Aorta (tissue), 5 donors: ENCODE data around the gene AFAP1L2. TPM values are rescaled to one million over a fixed set of nuclear protein-coding genes. Genes with fewer than 3 reads are reported as not detected.

Experiments used
- ATAC-seq: fragments of 200-7000 bp; cut with Tn5 transposase; one replicate; pipeline ENCODE4 v1.9.1; 2022; ENCODE audit warnings: moderate library complexity; ENCODE audit not compliant: low FRiP score
- DNase-seq, 2 donors: peaks; one replicate each; pipeline ENCODE4 v3.0.0-alpha.2; 2020
- H3K27ac ChIP-seq, 2 donors: one replicate each; pipeline ENCODE4 v1.5.1; 2013; ENCODE audit warnings: low read length in 2 of 2, mild to moderate bottlenecking in 2 of 2, moderate library complexity in 2 of 2, control low read depth in 1 of 2, inconsistent platforms in 1 of 2, low read depth in 1 of 2
- H3K27me3 ChIP-seq, 2 donors: one replicate each; pipeline ENCODE4 v1.6.1; 2013; ENCODE audit warnings: control low read depth in 1 of 2, low read length in 1 of 2, mild to moderate bottlenecking in 1 of 2, moderate library complexity in 1 of 2; ENCODE audit not compliant: insufficient read depth in 2 of 2, control insufficient read depth in 1 of 2
- H3K36me3 ChIP-seq, 2 donors: one replicate each; pipeline ENCODE4 v1.6.1; 2013; ENCODE audit warnings: control low read depth in 1 of 2, low read length in 1 of 2, mild to moderate bottlenecking in 1 of 2; ENCODE audit not compliant: insufficient read depth in 2 of 2, control insufficient read depth in 1 of 2
- H3K4me1 ChIP-seq, 2 donors: one replicate each; pipeline ENCODE4 v1.6.1; 2013; ENCODE audit warnings: low read length in 2 of 2, control low read depth in 1 of 2, mild to moderate bottlenecking in 1 of 2, moderate library complexity in 1 of 2; ENCODE audit not compliant: insufficient read depth in 2 of 2, control insufficient read depth in 1 of 2
- H3K4me3 ChIP-seq, 2 donors: one replicate each; pipeline ENCODE4 v1.5.1; 2013; ENCODE audit warnings: low read length in 2 of 2, control low read depth in 1 of 2, mild to moderate bottlenecking in 1 of 2
- H3K9me3 ChIP-seq: one replicate; pipeline ENCODE4 v1.6.1; 2013; ENCODE audit warnings: mild to moderate bottlenecking, low read length; ENCODE audit not compliant: control insufficient read depth
- WGBS, 2 donors: extraction: QIAGEN DNeasy Blood & Tissue Kit; methylation state at CpG; one replicate each; pipeline ENCODE4 v1.1.7; 2013; 5-methylcytosine and 5-hydroxymethylcytosine counted together
- intact Hi-C, 2 donors: fragments of 100-400 bp; cut with DNase I; formaldehyde crosslinking; loops; one replicate each; pipeline versions ENCODE4 v1.14.2 to v1.15.0; 2022
- polyA plus RNA-seq, 2 donors: library from polyadenylated mRNA; stranded (reverse); fragments of 200-250 nt; gene quantifications; one replicate each; pipeline ENCODE4 v1.2.3, GENCODE V29; 2013
- total RNA-seq, 2 donors: library from RNA; stranded (reverse); fragmentation: NEBNext Ultra II Directional; extraction: Animal tissue kit (Norgen Biotek cat#: 25700); gene quantifications; one replicate each; pipeline ENCODE4 v1.2.1, GENCODE V29; 2021
- donor health status: healthy with polysubstance abuse.
- donor health status: Bipolar disorder and iron deficiency.
- donor health status: DM: no; HTN: no; CAD: no.
- donor health status: DM: no; HTN: no; CAD: no.
- donor health status: DM: yes; HTN: yes; CAD: no.

The AFAP1L2 gene
- total and polyA plus RNA-seq, 4 donors: 3.1 to 19.3 (median 10.2) TPM

DNA sequence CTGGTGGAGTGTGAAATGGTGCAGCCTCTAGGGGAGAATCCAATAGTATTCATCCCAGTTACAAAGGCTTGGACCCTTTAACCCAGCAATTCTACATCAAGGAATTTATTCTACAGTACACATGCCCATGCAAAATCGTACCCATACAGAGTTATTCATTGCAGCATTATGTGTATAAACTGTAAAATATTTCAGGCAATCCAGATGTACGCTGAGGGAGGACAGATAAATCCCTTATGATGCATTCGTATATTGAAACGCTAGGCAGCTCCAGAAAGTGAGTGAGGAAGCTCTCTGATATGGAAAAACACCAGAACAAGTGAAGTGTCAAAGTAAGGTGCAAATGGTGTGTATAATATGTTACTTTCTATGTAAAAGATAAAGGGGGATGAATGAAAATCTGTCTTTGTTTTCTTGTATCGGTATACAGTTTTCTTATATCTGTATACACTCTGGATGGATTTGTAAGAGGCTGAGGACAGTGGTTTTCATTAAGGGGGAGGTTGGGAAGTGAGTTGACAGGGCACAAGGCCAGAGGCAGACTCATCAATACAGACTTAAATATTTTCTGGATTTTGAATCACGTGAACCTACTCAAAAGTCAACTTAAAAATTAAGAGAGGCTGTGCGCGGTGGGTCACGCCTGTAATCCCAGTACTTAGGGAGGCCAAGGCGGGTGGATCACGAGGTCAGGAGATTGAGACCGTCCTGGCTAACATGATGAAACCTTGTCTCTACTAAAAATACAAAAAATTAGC lies 148.1 kb downstream of the AFAP1L2 start:
- WGBS, 2 donors: 85 to 92% methylated on average over 12 of the region's 12 CpGs
- intact Hi-C loops: no loop called here
- Histone ChIP-seq H3K27ac (no peak overlapping the region), H3K27me3 (no peaks in the 10 kb centered on the region), H3K9me3 (no peaks in the 10 kb centered on the region), H3K4me3 (no peak overlapping the region), H3K4me1 (no peaks in the 10 kb centered on the region), H3K36me3 (no peaks in the 10 kb centered on the region)
- DNase-seq (no peak), ATAC-seq (no peak)

DNA sequence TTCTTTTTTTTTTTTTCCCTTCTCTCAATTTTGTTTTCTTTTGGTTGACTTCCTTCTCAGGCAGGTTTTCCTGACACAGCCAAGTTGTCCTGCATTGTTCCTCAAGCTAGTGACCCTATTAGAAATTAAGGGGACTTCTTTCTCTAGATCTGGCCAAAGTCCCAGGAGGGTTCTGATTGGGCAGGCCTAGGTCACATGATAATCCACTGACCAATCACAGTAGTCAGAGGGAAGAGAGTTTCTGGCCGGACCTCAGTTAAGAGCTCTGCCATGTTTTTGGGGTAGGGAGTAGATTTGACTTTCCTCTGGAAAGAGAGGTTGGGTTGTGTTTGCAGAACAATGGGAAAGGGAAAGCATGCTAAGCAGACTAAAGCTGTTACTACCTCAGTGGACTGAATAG lies 149.1 kb downstream of the AFAP1L2 start:
- Histone ChIP-seq H3K4me1 (no peaks in the 10 kb centered on the region), H3K4me3 (no peak overlapping the region), H3K27ac (no peak overlapping the region), H3K36me3 (no peaks in the 10 kb centered on the region), H3K9me3 (no peaks in the 10 kb centered on the region), H3K27me3 (no peaks in the 10 kb centered on the region)
- WGBS, 2 donors: 90 to 92% methylated on average over 1 of the region's 1 CpG
- intact Hi-C loops: no loop called here
- ATAC-seq: no peak
- no peak for DNase-seq

DNA sequence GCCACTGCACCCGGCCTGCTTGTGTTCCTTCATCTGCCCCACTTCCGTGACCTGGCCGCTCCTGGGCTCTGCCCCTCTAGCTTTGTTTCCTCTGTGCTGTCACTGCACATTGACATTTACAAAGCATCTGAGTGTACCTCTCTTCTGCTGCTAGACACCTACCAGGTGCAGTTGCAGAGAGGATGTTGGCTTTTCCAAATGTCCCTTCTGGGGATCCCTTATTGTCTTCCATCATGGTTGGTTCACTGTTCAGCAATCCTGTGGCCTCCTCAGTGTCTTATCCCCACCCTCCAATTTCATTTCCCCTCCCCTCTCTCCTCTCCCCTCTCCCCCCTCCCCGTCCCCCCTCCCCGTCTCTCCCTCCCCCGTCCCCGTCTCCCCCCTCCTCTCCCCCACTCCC lies 151.4 kb downstream of the AFAP1L2 start:
- no peak for DNase-seq
- H3K4me1 ChIP-seq: no peaks in the 10 kb centered on the region
- no peak for ATAC-seq
- 71 to 74% methylated on average over 4 of the region's 7 CpGs for WGBS, 2 donors
- H3K36me3 ChIP-seq: no peaks in the 10 kb centered on the region
- no peak overlapping the region for H3K27ac ChIP-seq
- no peaks in the 10 kb centered on the region for H3K27me3 ChIP-seq
- H3K9me3 ChIP-seq: no peaks in the 10 kb centered on the region
- intact Hi-C loops: no loop called here
- H3K4me3 ChIP-seq: no peak overlapping the region

DNA sequence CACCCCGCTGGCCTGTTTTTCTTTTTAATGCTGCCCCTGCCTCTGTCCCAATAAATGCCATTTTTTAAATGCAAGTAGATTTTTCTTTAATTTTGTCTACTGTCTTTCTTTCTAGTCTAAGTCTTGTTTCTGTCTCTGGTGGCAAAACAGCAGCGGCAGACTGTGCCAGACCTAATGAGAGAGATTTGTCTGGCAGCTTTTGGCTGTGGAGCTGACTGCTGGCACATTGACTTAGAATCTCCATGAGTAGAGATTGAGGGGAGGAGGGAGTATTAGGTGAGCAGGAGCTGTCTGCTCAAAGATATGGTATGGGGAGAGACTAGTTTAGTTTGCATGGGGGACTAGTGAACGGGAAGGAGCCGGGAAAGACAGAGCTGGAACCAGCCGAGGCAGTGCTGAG lies 152.2 kb downstream of the AFAP1L2 start:
- Histone ChIP-seq H3K4me1 (no peaks in the 10 kb centered on the region), H3K27ac (no peak overlapping the region), H3K27me3 (no peaks in the 10 kb centered on the region), H3K4me3 (no peak overlapping the region), H3K36me3 (no peaks in the 10 kb centered on the region), H3K9me3 (no peaks in the 10 kb centered on the region)
- intact Hi-C loops: no loop called here
- whole genome bisulfite sequencing, 2 donors: 90 to 93% methylated on average over 5 of the region's 5 CpGs
- DNase-seq: no peak
- no peak for ATAC-seq

DNA sequence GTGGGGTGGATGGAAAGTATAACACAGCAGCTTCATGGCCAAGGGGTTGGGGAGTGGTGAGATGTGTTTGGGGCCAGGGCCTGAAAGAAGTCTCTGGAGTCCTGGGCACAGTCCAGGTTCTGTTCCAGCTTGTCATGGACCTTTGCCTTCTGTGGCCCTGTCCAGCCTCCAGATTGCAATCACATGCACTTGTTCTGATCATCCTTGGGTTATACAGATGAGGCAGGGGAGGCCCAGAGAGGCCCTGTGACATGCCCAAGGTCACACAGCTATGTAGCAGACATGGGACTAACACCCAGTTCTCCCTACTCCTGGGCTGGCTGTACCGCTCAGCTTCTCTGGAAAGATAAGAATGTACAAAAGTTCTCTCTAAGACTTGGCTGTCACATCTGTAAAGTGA lies 153.6 kb downstream of the AFAP1L2 start:
- ATAC-seq: no peak
- DNase-seq: no peak
- intact Hi-C loops: no loop called here

DNA sequence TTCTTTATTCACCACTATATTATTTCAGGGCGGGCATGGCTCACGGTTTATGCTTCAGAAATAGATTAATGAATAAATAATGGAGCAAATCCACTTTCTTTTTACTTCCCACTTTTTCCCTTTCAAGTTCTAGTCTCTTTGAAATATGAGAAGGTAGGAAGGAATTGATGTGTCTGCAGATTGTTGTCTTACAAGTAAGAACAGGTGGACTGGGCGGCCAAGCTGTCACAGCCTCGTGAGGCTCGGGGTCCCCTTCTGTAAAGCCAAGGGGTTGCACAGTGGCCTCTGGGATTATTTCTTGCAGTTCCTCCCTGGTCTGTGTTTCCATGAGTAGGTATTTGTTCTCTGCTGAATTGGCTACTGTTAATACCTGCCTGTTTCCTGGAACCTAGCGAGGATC lies 154.1 kb downstream of the AFAP1L2 start:
- DNase-seq (no peak), ATAC-seq (no peak)
- H3K27me3 ChIP-seq: no peaks in the 10 kb centered on the region
- no peak overlapping the region for H3K4me3 ChIP-seq
- no peak overlapping the region for H3K27ac ChIP-seq
- intact Hi-C loops: no loop called here
- WGBS, 2 donors: 93 to 94% methylated on average over 6 of the region's 6 CpGs
- no peaks in the 10 kb centered on the region for H3K4me1 ChIP-seq
- no peaks in the 10 kb centered on the region for H3K9me3 ChIP-seq
- H3K36me3 ChIP-seq: no peaks in the 10 kb centered on the region

More for the DNA sequence above, 153.6 kb downstream of the AFAP1L2 start:
- Histone ChIP-seq H3K9me3 (no peaks in the 10 kb centered on the region), H3K36me3 (no peaks in the 10 kb centered on the region), H3K4me1 (no peaks in the 10 kb centered on the region), H3K27ac (no peak overlapping the region), H3K27me3 (no peaks in the 10 kb centered on the region), H3K4me3 (no peak overlapping the region)
- WGBS, 2 donors: 95% methylated on average over 1 of the region's 1 CpG

DNA sequence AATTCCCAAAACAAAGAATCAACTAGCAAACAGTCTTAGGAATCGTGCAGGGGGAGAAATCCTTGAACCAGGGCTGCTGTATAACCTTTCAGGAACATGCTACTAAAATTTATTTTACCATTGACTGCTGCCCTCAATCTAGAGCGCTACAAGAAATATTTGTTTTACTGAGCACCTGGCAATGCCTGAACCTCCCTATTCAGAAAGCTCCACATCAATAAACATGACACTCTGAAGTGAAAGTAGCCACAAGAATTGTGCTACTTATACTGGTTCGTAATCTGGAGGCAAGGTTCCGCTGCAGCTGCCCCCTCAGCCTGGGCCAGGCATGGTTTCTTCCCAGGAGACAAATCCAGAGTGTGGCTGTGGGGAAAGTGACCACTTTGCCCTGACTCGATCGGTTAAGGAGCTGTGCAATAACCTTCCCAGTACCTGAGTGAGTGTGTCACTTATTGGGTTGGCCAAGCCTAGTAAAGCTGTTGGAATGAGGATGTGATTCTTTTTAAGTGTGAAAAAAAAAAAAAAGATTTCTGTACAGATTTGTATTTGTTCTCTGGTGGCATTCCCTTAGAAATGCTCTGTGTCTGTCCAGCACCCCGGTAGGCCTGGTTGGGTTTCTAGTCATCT lies 157.5 kb downstream of the AFAP1L2 start:
- Histone ChIP-seq H3K4me3 (no peak overlapping the region), H3K27me3 (peaks cover 0 to 2% of the 10 kb centered on the region in 2 donors), H3K4me1 (no peaks in the 10 kb centered on the region), H3K9me3 (no peaks in the 10 kb centered on the region), H3K36me3 (no peaks in the 10 kb centered on the region), H3K27ac (no peak overlapping the region)
- ATAC-seq (no peak), DNase-seq (no peak)
- intact Hi-C loops: no loop called here
- WGBS, 2 donors: 74 to 83% methylated on average over 7 of the region's 7 CpGs

DNA sequence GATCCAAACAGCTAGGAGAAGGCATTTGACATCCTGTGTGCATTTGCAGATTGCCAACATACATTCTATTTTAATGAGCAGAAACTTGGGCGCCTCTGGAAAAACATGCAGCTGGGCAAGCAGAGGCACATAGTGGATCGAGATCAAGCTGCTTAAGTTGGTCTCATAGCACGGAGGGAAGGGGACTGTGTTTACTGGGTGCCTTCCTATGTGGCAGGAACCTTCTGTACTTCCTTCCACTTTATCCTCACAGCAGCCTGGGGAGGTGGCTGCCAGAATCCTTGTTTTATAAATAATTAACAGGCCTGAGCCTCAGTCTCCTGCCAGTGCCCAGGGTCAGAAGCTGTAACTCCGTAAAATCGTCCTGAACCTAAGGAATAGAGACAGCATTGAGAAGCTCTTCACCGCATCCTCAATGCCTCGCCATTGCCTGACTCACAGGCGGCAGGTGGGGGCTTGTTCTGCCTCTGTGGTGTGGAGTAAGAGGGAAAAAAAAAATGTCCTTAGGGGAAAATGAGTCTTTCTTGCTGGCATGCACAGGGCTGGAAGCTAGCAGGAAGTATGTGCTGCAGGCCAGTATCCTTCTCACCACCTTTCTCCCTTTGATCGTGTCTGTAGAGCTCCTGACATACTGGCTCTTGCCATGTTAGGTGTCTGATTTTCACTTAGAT lies 159.0 kb downstream of the AFAP1L2 start:
- intact Hi-C loops: no loop called here
- 70 to 74% methylated on average over 9 of the region's 9 CpGs for WGBS, 2 donors
- peaks cover 0 to 2% of the 10 kb centered on the region in 2 donors for H3K27me3 ChIP-seq

More for the DNA sequence above, 159.0 kb downstream of the AFAP1L2 start:
- Histone ChIP-seq H3K36me3 (no peaks in the 10 kb centered on the region), H3K27ac (no peak overlapping the region), H3K9me3 (no peaks in the 10 kb centered on the region), H3K4me3 (no peak overlapping the region), H3K4me1 (no peaks in the 10 kb centered on the region)
- DNase-seq: no peak
- ATAC-seq: no peak
